ENCODE measurements around the gene TXNDC5. TPM values are rescaled to one million over a fixed set of nuclear protein-coding genes. Genes with fewer than 3 reads are reported as not detected.

The TXNDC5 gene
- 34.9 and 37.7 TPM in 2 replicates for polyA plus RNA-seq
- 30.9 and 34.7 TPM in 2 replicates for polyA minus RNA-seq

- Histone ChIP-seq H3K27me3 (ENCODE audit: insufficient read depth, low read depth, low read length) (peaks cover 6% of the 10 kb centered on the region), H3K9ac (ENCODE audit: low read length) (peak within 1 kb of the TSS; percentile 73), H2AFZ (ENCODE audit: low read depth, low read length) (peak within 1 kb of the TSS; percentile 80), H3K27ac (ENCODE audit: low read length) (peak within 1 kb of the TSS; percentile 42), H3K79me2 (replicated peaks; ENCODE audit: insufficient read depth, low read length) (peaks cover 5% of the 10 kb centered on the region), H3K36me3 (ENCODE audit: insufficient read depth, low read length) (no peaks in the 10 kb centered on the region), H3K9me3 (ENCODE audit: low read length) (no peaks in the 10 kb centered on the region), H4K20me1 (ENCODE audit: insufficient read depth) (no peaks in the 10 kb centered on the region), H3K4me3 (ENCODE audit: low read length) (peak within 1 kb of the TSS; percentile 92), H3F3A (ENCODE audit: insufficient read depth, low read length, poor library complexity, severe bottlenecking) (no peaks in the 10 kb centered on the region), H3K9me2 (ENCODE audit: insufficient read depth, low read length) (no peaks in the 10 kb centered on the region), H3K4me2 (ENCODE audit: low read length) (peak within 1 kb of the TSS; percentile 59)
- no peak for TF ChIP-seq MXI1 (conservative IDR thresholded peaks at IDR 0.05; ENCODE audit: poor library complexity, severe bottlenecking)
- peak; percentile 24 for TF ChIP-seq POLR2AphosphoS5 (IDR thresholded peaks at IDR 0.05)
- TF ChIP-seq TAF1 (IDR thresholded peaks at IDR 0.05; ENCODE audit: low read depth), result no peak
- peak; percentile 15 for TF ChIP-seq RAD21 (conservative IDR thresholded peaks at IDR 0.05)
Measured at GRCh38 chr6:7910654-7911344, at the start of gene TXNDC5. Gene TXNDC5 (minus strand): TSS chr6:7910788. CDS start chr6:7910776, 12 bp downstream.

DNA sequence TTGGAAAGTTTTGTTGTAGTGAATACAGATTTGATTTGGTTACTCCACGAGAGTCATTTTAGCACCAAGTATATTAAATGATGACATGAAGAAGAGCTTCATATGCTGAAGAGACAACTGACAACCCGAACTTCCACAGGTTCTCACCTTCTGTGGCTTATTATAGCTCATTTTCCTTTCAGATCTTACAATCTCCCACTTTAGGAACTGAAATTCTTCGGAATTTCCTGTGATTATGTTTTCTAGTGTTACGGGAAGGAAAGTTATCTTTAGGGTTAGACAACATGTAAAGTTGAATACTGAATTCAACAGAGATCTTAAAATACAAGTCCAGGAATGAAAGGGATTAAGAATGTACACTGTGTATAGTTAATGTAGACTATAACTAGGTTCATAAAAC lies 49.6 kb upstream of the TXNDC5 start:
- H3K79me2 ChIP-seq (replicated peaks; ENCODE audit: insufficient read depth, low read length), result no peaks in the 10 kb centered on the region
- no peak overlapping the region for H3K4me3 ChIP-seq (ENCODE audit: low read length)
- no peak overlapping the region for H2AFZ ChIP-seq (ENCODE audit: low read depth, low read length)
- H3K27ac ChIP-seq (ENCODE audit: low read length), result no peak overlapping the region
- no peak overlapping the region for H3K4me2 ChIP-seq (ENCODE audit: low read length)
- H3K36me3 ChIP-seq (ENCODE audit: insufficient read depth, low read length), result no peaks in the 10 kb centered on the region
- TF ChIP-seq SMC3 (conservative IDR thresholded peaks at IDR 0.05; ENCODE audit: poor library complexity), result no peak
- no peak for TF ChIP-seq POLR2AphosphoS5 (IDR thresholded peaks at IDR 0.05)
- TF ChIP-seq EP300 (conservative IDR thresholded peaks at IDR 0.05; ENCODE audit: poor library complexity, severe bottlenecking), result no peak
- no peak for TF ChIP-seq MXI1 (conservative IDR thresholded peaks at IDR 0.05; ENCODE audit: poor library complexity, severe bottlenecking)
- no peak for TF ChIP-seq REST (IDR thresholded peaks at IDR 0.05; ENCODE audit: borderline replicate concordance)
- H4K20me1 ChIP-seq (ENCODE audit: insufficient read depth), result no peaks in the 10 kb centered on the region
- H3K27me3 ChIP-seq (ENCODE audit: insufficient read depth, low read depth, low read length), result no peaks in the 10 kb centered on the region
- no peaks in the 10 kb centered on the region for H3K9me3 ChIP-seq (ENCODE audit: low read length)
- no peak overlapping the region for H3K9ac ChIP-seq (ENCODE audit: low read length)
- H3K9me2 ChIP-seq (ENCODE audit: insufficient read depth, low read length), result no peaks in the 10 kb centered on the region
- no peaks in the 10 kb centered on the region for H3F3A ChIP-seq (ENCODE audit: insufficient read depth, low read length, poor library complexity, severe bottlenecking)

DNA sequence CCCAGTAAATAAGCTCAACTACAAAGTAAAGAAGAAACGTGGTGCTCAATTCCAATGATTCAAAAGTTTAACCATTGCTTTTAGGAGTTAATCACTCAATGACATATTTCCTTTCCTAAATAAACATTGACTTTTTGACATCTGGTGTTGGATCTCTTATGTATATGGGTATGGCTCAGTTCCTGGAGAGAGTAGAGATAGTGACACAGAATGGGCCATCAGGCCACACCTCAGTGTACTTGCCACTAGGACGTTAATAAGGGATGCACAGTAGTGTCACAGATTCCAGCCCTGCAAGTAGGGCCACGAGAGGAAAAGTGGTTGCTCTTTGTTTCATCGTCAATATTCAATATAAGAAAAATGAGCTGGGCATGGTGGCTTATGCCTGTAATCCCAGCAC lies 48.9 kb upstream of the TXNDC5 start:
- TF ChIP-seq EZH2 (IDR thresholded peaks at IDR 0.05; ENCODE audit: borderline replicate concordance, insufficient read depth, low read length, poor library complexity, severe bottlenecking), result no peak
- H3K4me2 ChIP-seq (ENCODE audit: low read length), result no peak overlapping the region
- no peaks in the 10 kb centered on the region for H3F3A ChIP-seq (ENCODE audit: insufficient read depth, low read length, poor library complexity, severe bottlenecking)
- H3K9ac ChIP-seq (ENCODE audit: low read length), result no peak overlapping the region
- no peaks in the 10 kb centered on the region for H3K9me2 ChIP-seq (ENCODE audit: insufficient read depth, low read length)
- no peaks in the 10 kb centered on the region for H3K27me3 ChIP-seq (ENCODE audit: insufficient read depth, low read depth, low read length)
- no peak overlapping the region for H2AFZ ChIP-seq (ENCODE audit: low read depth, low read length)
- no peaks in the 10 kb centered on the region for H3K36me3 ChIP-seq (ENCODE audit: insufficient read depth, low read length)
- no peaks in the 10 kb centered on the region for H3K79me2 ChIP-seq (replicated peaks; ENCODE audit: insufficient read depth, low read length)
- H3K4me3 ChIP-seq (ENCODE audit: low read length), result no peak overlapping the region
- H3K9me3 ChIP-seq (ENCODE audit: low read length), result no peaks in the 10 kb centered on the region
- no peak overlapping the region for H3K27ac ChIP-seq (ENCODE audit: low read length)
- H4K20me1 ChIP-seq (ENCODE audit: insufficient read depth), result no peaks in the 10 kb centered on the region

Data from neural cell (in vitro differentiated cells).